SJSA1 (cell line): ENCODE measurements around the gene TRPM2. TPM values are rescaled to one million over a fixed set of nuclear protein-coding genes. Genes with fewer than 3 reads are reported as not detected.

Experiments used
- DNase-seq, 2 experiments: peaks; one replicate each; pipeline ENCODE4 v3.0.0-alpha.2; 2015 to 2020; ENCODE audit warnings: low spot score in 2 of 2, low read depth in 1 of 2
- H3K27ac ChIP-seq: fragments of 250-450 bp; sonication (Bioruptor Pico); 2 replicates; pipeline ENCODE4 v1.5.1; 2020; ENCODE audit warnings: mild to moderate bottlenecking, moderate library complexity
- H3K27me3 ChIP-seq: fragments of 250-450 bp; sonication (Bioruptor Pico); replicated peaks from 2 replicates; pipeline ENCODE4 v1.5.1; 2020; ENCODE audit warnings: mild to moderate bottlenecking, moderate library complexity
- H3K36me3 ChIP-seq: fragments of 250-450 bp; sonication (Bioruptor Pico); 2 replicates; pipeline ENCODE4 v1.5.1; 2020; ENCODE audit warnings: mild to moderate bottlenecking
- H3K4me1 ChIP-seq: fragments of 250-450 bp; sonication (Bioruptor Pico); replicated peaks from 2 replicates; pipeline ENCODE4 v1.6.1; 2021; ENCODE audit warnings: mild to moderate bottlenecking
- H3K4me3 ChIP-seq: fragments of 250-450 bp; sonication (Bioruptor Pico); 2 replicates; pipeline ENCODE4 v1.5.1; 2020; ENCODE audit warnings: mild to moderate bottlenecking
- H3K9me3 ChIP-seq: fragments of 250-450 bp; sonication (Bioruptor Pico); replicated peaks from 2 replicates; pipeline ENCODE4 v1.5.1; 2020; ENCODE audit warnings: mild to moderate bottlenecking
- total RNA-seq: library from RNA; depleted of rRNA; stranded (reverse); fragments of >200 nt; shearing (Covaris generic); gene quantifications from 2 replicates; pipeline ENCODE4 v1.2.3, GENCODE V29; 2014

Gene TRPM2
- total RNA-seq, 1 experiment from 2014 or later: 16.1 TPM

- no peaks in the 10 kb centered on the region for H3K4me1 ChIP-seq
- no peak overlapping the region for H3K27ac ChIP-seq
- no peak overlapping the region for H3K4me3 ChIP-seq
- no peaks in the 10 kb centered on the region for H3K27me3 ChIP-seq
- DNase-seq: peak in 1 of 2 experiments; percentile 38
- peaks cover 7% of the 10 kb centered on the region; the same call in 1 of the 2 replicates for H3K9me3 ChIP-seq
- H3K36me3 ChIP-seq: no peaks in the 10 kb centered on the region
These were observed 80.6 kb downstream of the TRPM2 start for GRCh38 chr21:44433791-44434567.

- DNase-seq: no peak
- no peak overlapping the region for H3K4me3 ChIP-seq
- no peaks in the 10 kb centered on the region for H3K4me1 ChIP-seq
- H3K27ac ChIP-seq: no peak overlapping the region
- peaks cover 5% of the 10 kb centered on the region; the same call in 1 of the 2 replicates for H3K9me3 ChIP-seq
- H3K27me3 ChIP-seq: no peaks in the 10 kb centered on the region
- H3K36me3 ChIP-seq: no peaks in the 10 kb centered on the region
These were observed 81.1 kb downstream of the TRPM2 start for GRCh38 chr21:44434568-44434925.

- Histone ChIP-seq H3K9me3 (no peaks in the 10 kb centered on the region; the same call in 1 of the 2 replicates), H3K27me3 (no peaks in the 10 kb centered on the region), H3K4me1 (no peaks in the 10 kb centered on the region), H3K36me3 (no peaks in the 10 kb centered on the region), H3K4me3 (no peak overlapping the region), H3K27ac (no peak overlapping the region)
- DNase-seq: peak in 1 of 2 experiments; percentile 43
These were observed 81.7 kb downstream of the TRPM2 start for GRCh38 chr21:44434936-44435635.

GRCh38 chr21:44436111-44436611 lies 82.7 kb downstream of the TRPM2 start:
- Histone ChIP-seq H3K4me3 (no peak overlapping the region), H3K4me1 (no peaks in the 10 kb centered on the region), H3K9me3 (no peaks in the 10 kb centered on the region), H3K27me3 (no peaks in the 10 kb centered on the region), H3K36me3 (no peaks in the 10 kb centered on the region), H3K27ac (no peak overlapping the region)
- DNase-seq: peak in 1 of 2 experiments; percentile 30

- H3K27ac ChIP-seq: no peak overlapping the region
- H3K36me3 ChIP-seq: peaks cover 2% of the 10 kb centered on the region; the same call in 1 of the 2 replicates
- DNase-seq: no peak
- H3K4me1 ChIP-seq: no peaks in the 10 kb centered on the region
- no peaks in the 10 kb centered on the region for H3K27me3 ChIP-seq
- no peak overlapping the region for H3K4me3 ChIP-seq
- H3K9me3 ChIP-seq: no peaks in the 10 kb centered on the region
These were observed 83.5 kb downstream of the TRPM2 start for GRCh38 chr21:44436958-44437357.

GRCh38 chr21:44437371-44437695 lies 83.9 kb downstream of the TRPM2 start:
- DNase-seq: no peak
- no peaks in the 10 kb centered on the region for H3K27me3 ChIP-seq
- no peaks in the 10 kb centered on the region for H3K4me1 ChIP-seq
- no peaks in the 10 kb centered on the region for H3K9me3 ChIP-seq
- H3K4me3 ChIP-seq: no peak overlapping the region
- H3K27ac ChIP-seq: no peak overlapping the region
- H3K36me3 ChIP-seq: peaks cover 6% of the 10 kb centered on the region; the same call in 1 of the 2 replicates

GRCh38 chr21:44437696-44438431 lies 84.4 kb downstream of the TRPM2 start:
- Histone ChIP-seq H3K27ac (no peak overlapping the region), H3K27me3 (no peaks in the 10 kb centered on the region), H3K36me3 (peaks cover 7% of the 10 kb centered on the region; the same call in 1 of the 2 replicates), H3K9me3 (no peaks in the 10 kb centered on the region), H3K4me1 (no peaks in the 10 kb centered on the region), H3K4me3 (no peak overlapping the region)
- no peak for DNase-seq

GRCh38 chr21:44438531-44439210 lies 85.2 kb downstream of the TRPM2 start:
- H3K4me3 ChIP-seq: no peak overlapping the region
- no peaks in the 10 kb centered on the region for H3K27me3 ChIP-seq
- H3K36me3 ChIP-seq: peaks cover 7% of the 10 kb centered on the region; the same call in 1 of the 2 replicates
- H3K4me1 ChIP-seq: no peaks in the 10 kb centered on the region
- no peak for DNase-seq
- no peaks in the 10 kb centered on the region for H3K9me3 ChIP-seq
- H3K27ac ChIP-seq: no peak overlapping the region

GRCh38 chr21:44439211-44439600 lies 85.8 kb downstream of the TRPM2 start:
- no peak for DNase-seq
- no peaks in the 10 kb centered on the region for H3K27me3 ChIP-seq
- no peak overlapping the region for H3K4me3 ChIP-seq
- H3K9me3 ChIP-seq: no peaks in the 10 kb centered on the region
- H3K4me1 ChIP-seq: no peaks in the 10 kb centered on the region
- H3K36me3 ChIP-seq: peaks cover 7% of the 10 kb centered on the region; the same call in 1 of the 2 replicates
- H3K27ac ChIP-seq: no peak overlapping the region

GRCh38 chr21:44440241-44441040 lies 87.0 kb downstream of the TRPM2 start:
- Histone ChIP-seq H3K36me3 (peaks cover 7% of the 10 kb centered on the region; the same call in 1 of the 2 replicates), H3K27me3 (no peaks in the 10 kb centered on the region; the same call in 1 of the 2 replicates), H3K4me1 (no peaks in the 10 kb centered on the region; the same call in 1 of the 2 replicates), H3K27ac (no peak overlapping the region), H3K4me3 (no peak overlapping the region), H3K9me3 (no peaks in the 10 kb centered on the region)
- no peak for DNase-seq

- no peak overlapping the region for H3K4me3 ChIP-seq
- no peaks in the 10 kb centered on the region; the same call in 1 of the 2 replicates for H3K4me1 ChIP-seq
- DNase-seq: no peak
- peaks cover 7% of the 10 kb centered on the region; the same call in 1 of the 2 replicates for H3K36me3 ChIP-seq
- H3K9me3 ChIP-seq: no peaks in the 10 kb centered on the region
- no peaks in the 10 kb centered on the region; the same call in 1 of the 2 replicates for H3K27me3 ChIP-seq
- H3K27ac ChIP-seq: no peak overlapping the region
These were observed 87.6 kb downstream of the TRPM2 start for GRCh38 chr21:44441041-44441400.

- peaks cover 7% of the 10 kb centered on the region; the same call in 1 of the 2 replicates for H3K36me3 ChIP-seq
- no peaks in the 10 kb centered on the region for H3K9me3 ChIP-seq
- H3K4me1 ChIP-seq: no peaks in the 10 kb centered on the region; the same call in 1 of the 2 replicates
- no peak for DNase-seq
- H3K4me3 ChIP-seq: no peak overlapping the region
- no peak overlapping the region for H3K27ac ChIP-seq
- H3K27me3 ChIP-seq: no peaks in the 10 kb centered on the region; the same call in 1 of the 2 replicates
These were observed 88.3 kb downstream of the TRPM2 start for GRCh38 chr21:44441581-44442265.
